Progenitor cell of endocrine pancreas (in vitro differentiated cells): ENCODE results near the gene CDK8. TPM values are rescaled to one million over a fixed set of nuclear protein-coding genes. Genes with fewer than 3 reads are reported as not detected.

Source experiments
- DNase-seq: peaks from one replicate; pipeline ENCODE4 v3.0.0; 2021; ENCODE audit warnings: low spot score; ENCODE audit not compliant: unreplicated experiment
- H3K27ac Mint-ChIP-seq: 2 replicates; pipeline ENCODE4 v1.8.0; 2021; ENCODE audit warnings: mild to moderate bottlenecking, moderate library complexity, mixed read lengths
- H3K27me3 Mint-ChIP-seq: 2 replicates; pipeline ENCODE4 v1.8.0; 2021; ENCODE audit warnings: mixed read lengths
- H3K36me3 Mint-ChIP-seq: 2 replicates; pipeline ENCODE4 v1.8.0; 2022; ENCODE audit warnings: mixed read lengths; ENCODE audit not compliant: insufficient read depth
- H3K4me1 Mint-ChIP-seq: 2 replicates; pipeline ENCODE4 v1.8.0; 2021; ENCODE audit warnings: low read depth, mixed read lengths
- H3K4me3 Mint-ChIP-seq: 2 replicates; pipeline ENCODE4 v1.8.0; 2021; ENCODE audit warnings: low read depth, mild to moderate bottlenecking, moderate library complexity, mixed read lengths
- H3K9me3 Mint-ChIP-seq: 2 replicates; pipeline ENCODE4 v1.8.0; 2021; ENCODE audit warnings: low read depth, mixed read lengths
- CTCF ChIP-seq: fragments of 200-600 bp; sonication (generic); IDR thresholded peaks from one replicate; pipeline ENCODE4 v1.5.0; 2021; ENCODE audit warnings: antibody characterized with exemption, mild to moderate bottlenecking; ENCODE audit not compliant: unreplicated experiment
- total RNA-seq: library from RNA; stranded (reverse); gene quantifications from 2 replicates; pipeline ENCODE4 v1.2.1, GENCODE V29; 2021

The CDK8 gene
- total RNA-seq, 1 donor from 2014 or later: 31.7 TPM

- TF ChIP-seq CTCF: no peak
Measured at GRCh38 chr13:26335158-26335557, 81.2 kb downstream of the CDK8 start.

GRCh38 chr13:26340807-26341206 is 86.9 kb downstream of the CDK8 start:
- TF ChIP-seq CTCF: no peak
- Mint-ChIP-seq H3K36me3 (peaks cover 2% of the 10 kb centered on the region), H3K27me3 (no peaks in the 10 kb centered on the region), H3K9me3 (no peaks in the 10 kb centered on the region), H3K4me3 (no peak overlapping the region), H3K27ac (no peak overlapping the region), H3K4me1 (no peaks in the 10 kb centered on the region)
- DNase-seq: no peak

More at GRCh38 chr13:26335158-26335557, 81.2 kb downstream of the CDK8 start:
- no peaks in the 10 kb centered on the region for H3K9me3 Mint-ChIP-seq
- H3K27ac Mint-ChIP-seq: no peak overlapping the region
- H3K4me3 Mint-ChIP-seq: no peak overlapping the region
- peaks cover 3% of the 10 kb centered on the region for H3K36me3 Mint-ChIP-seq
- H3K4me1 Mint-ChIP-seq: no peaks in the 10 kb centered on the region
- H3K27me3 Mint-ChIP-seq: no peaks in the 10 kb centered on the region
- DNase-seq: no peak

- no peak overlapping the region for H3K27ac Mint-ChIP-seq
Measured at GRCh38 chr13:26342898-26343297, 89.0 kb downstream of the CDK8 start.

GRCh38 chr13:26343816-26344215 is 89.9 kb downstream of the CDK8 start:
- no peak for TF ChIP-seq CTCF
- Mint-ChIP-seq H3K27me3 (no peaks in the 10 kb centered on the region), H3K36me3 (peaks cover 2% of the 10 kb centered on the region), H3K9me3 (no peaks in the 10 kb centered on the region), H3K27ac (no peak overlapping the region), H3K4me3 (no peak overlapping the region), H3K4me1 (peaks cover 1% of the 10 kb centered on the region)
- no peak for DNase-seq

More at GRCh38 chr13:26342898-26343297, 89.0 kb downstream of the CDK8 start:
- peaks cover 2% of the 10 kb centered on the region for H3K36me3 Mint-ChIP-seq
- H3K4me1 Mint-ChIP-seq: no peaks in the 10 kb centered on the region
- DNase-seq: no peak
- H3K4me3 Mint-ChIP-seq: no peak overlapping the region
- no peaks in the 10 kb centered on the region for H3K27me3 Mint-ChIP-seq
- TF ChIP-seq CTCF: no peak
- H3K9me3 Mint-ChIP-seq: no peaks in the 10 kb centered on the region

GRCh38 chr13:26344980-26345379 is 91.1 kb downstream of the CDK8 start:
- Mint-ChIP-seq H3K27me3 (no peaks in the 10 kb centered on the region), H3K4me1 (peaks cover 4% of the 10 kb centered on the region), H3K4me3 (no peak overlapping the region), H3K27ac (no peak overlapping the region), H3K9me3 (no peaks in the 10 kb centered on the region), H3K36me3 (peaks cover 2% of the 10 kb centered on the region)
- no peak for DNase-seq
- TF ChIP-seq CTCF: no peak
